Activated CD4-positive, alpha-beta T cell treated with anti-CD3 and anti-CD28 coated beads for 24 hours (primary cell): ENCODE measurements around the gene GSTP1.
A peak's percentile ranks its signal among the peaks of the same experiment; 100 is the strongest.

Experiments used
- DNase-seq, 2 donors: peaks; one replicate each; pipeline ENCODE4 v3.0.0-alpha.2; 2020; ENCODE audit warnings: low read depth in 2 of 2

GSTP1 gene

DNA sequence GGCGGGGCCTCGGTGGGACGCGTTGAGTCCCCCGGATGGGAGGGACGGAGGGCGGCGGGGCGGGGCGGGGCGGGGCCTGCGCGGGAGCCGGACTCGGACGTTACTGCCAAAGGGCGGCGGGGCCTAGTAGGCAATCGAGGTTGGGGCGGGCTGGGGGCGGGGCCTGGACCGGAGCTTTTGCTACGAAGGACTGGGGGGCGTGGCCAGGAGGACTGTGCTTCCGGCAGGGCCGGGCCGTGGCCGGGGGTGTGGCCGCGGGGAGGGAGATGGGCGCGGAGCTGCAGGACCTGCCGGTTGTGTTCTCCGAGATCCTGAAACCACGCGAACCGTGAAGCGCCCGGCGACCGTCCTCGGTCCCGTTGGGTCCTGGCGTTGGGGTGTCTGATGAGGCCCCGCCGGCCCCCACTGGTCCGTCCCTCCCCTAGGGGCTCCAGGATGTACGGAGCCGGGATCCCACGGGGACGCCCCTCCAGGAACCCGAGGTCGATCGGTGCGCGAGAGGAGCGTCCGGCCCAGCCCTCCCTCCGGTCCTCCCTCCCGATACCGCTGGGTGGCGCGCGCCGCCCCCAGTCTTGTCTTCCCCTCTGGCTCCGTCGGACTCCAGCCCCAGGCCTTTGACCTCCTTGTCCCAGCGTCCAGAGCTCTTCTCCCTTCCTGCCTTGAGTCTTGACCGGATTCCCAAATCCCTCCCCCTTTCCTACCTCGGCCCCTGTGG, 46.8 kb downstream of the GSTP1 start:
- peak; percentile 91 to 98 for DNase-seq

DNA sequence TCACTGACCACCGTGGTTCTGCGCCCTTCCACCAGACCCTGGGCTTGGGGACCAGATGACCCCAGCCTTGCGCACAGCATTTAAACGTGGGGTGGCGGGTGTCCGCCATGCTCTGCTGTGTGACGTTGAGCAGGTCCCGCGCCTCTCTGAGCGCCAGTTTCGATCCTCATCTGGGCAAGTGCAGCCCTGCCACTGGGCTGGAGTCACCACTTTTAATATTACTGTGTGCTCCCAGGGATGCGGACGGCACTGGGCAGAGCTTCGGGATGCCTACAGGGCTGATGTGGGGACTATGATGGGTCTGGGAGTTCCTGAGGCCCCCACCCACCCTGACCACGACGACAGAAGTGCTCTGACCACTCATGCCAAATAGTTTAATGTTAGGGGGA, 47.3 kb downstream of the GSTP1 start:
- DNase-seq, result no peak

DNA sequence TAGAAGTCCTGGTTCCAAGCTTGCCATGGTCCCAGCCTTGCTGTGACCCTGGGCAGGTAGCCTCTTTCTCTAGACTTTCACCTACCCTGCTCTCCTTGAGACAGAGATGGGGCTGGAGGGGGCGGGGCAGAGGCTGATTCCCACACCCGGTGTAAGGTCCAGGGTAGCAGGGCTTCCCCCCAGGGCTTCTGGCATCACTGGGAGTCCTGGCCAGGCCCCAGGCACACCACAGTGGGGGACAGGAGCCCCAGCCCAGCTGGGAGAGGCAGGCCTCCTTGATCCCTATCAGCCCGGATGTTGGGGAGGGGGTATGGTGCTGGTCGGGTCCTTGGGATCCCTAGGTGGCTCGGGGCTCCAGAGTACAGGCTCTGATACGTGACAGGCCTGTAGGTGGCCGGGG, 47.8 kb downstream of the GSTP1 start:
- DNase-seq, result no peak

- DNase-seq, result no peak
Measured at GRCh38 chr11:67631853-67632174, 48.2 kb downstream of the GSTP1 start.

- DNase-seq, result no peak
Measured at GRCh38 chr11:67632175-67632981, 48.8 kb downstream of the GSTP1 start.

- DNase-seq, result no peak
Measured at GRCh38 chr11:67632982-67633755, 49.6 kb downstream of the GSTP1 start.

DNA sequence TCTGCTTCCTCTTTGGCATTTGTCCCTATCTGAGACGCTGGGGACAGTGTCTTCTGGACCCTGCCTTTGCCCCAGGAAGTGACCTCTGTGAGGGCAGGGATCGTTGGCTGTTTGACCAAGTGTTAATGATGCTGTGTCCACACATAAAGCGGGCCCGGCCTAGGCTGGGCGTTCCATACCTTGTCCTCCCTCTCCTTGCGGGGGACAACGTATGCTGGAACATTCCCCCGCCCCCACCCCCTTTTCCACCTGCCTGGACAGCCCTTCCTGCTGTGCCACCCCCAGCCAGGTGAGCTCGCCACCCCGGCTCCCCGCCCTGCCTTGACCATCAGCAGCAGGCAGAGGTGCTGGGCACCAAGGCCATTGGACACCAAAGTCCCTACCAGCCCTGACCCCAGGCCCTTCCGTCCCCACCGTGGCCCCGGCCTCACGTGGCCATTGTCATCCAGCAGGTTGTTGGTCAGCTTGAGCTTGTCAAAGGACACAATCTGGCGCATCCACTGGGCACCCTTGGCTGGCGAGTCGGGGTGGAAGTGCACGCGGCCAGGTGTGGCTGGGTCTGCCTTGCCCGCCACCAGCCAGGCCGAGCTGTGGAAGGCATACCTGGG, 50.2 kb downstream of the GSTP1 start:
- DNase-seq, result no peak

DNA sequence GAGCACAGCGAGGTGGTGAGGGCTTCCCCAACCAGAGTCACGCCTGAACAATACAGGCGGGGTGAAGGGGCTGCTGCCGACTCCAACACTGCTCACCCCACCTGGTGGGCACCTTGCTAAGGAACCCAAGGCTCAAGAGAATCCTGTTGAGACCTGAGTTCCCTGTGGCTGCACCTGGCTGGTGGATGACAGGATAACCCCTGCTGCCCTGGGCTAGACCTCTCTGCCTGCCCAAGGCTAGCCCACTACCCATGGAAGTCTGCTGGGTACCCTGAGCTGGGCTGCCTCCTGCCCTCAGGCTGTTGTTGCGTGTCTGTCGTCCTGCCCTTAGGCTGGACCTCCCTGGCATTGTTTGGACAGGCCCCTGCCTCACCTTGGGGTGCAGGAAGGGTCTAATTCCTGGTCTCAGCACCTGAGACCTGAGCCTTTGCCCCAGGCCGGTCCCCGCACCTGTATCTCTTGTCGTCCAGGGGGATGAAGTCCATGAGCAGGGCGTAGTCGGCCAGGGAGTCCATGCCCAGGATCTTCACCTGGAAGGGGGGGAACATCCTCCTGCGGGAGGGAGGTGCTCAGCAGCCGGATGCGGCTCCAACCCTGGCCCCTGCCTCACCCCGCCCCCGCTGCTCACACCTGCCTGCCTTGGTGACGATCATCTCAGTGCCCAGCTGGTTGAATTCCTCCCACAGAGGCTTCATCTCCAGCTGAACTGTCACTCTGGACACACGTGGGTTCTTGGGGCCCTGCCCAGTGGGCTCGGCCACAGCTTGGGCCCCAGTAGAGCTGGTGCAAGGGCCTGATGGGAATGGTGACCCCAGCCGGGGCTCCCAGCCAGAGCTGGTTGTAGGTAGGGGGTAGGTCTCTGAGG, 51.0 kb downstream of the GSTP1 start:
- no peak for DNase-seq

DNA sequence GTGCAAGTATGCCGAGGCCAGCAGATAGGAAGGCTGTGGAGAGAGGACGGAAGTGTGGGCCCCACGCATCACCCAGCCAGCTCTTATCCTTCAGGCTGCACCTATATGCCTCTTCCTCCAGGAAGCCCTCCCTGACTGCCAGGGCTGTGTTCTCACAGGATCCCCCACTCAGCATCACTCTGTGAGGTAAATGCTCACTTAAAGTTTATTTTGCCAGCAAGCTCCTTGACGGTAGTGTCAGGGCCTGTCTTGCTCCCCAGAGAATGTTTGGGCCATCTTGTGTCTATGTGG, 51.6 kb downstream of the GSTP1 start:
- DNase-seq, result no peak
